IMR-90 (cell line): Measurements from ENCODE around the gene KRT34. TPM values are rescaled to one million over a fixed set of nuclear protein-coding genes. Genes with fewer than 3 reads are reported as not detected.

Source experiments
- ATAC-seq: fragments of 200-7000 bp; cut with Tn5 transposase; 2 replicates; pipeline ENCODE4 v1.9.1; 2020; ENCODE audit warnings: low read depth, mild to moderate bottlenecking, moderate library complexity
- BruUV-seq: library from RNA; stranded (reverse); fragments of 400-500 nt; replicated peaks from 2 replicates; lab custom pipeline; 2021; lab: Mats Ljungman, UMichigan
- CTCF ChIA-PET: fragments of 300-600 bp; formaldehyde crosslinking; extraction: SDS; loops from one replicate; lab custom pipeline; 2021; ENCODE audit warnings: antibody characterized with exemption; lab: Yijun Ruan, JAX
- POLR2A ChIA-PET: fragments of 300-600 bp; sonication (Branson Sonifier 250); formaldehyde crosslinking; loops from one replicate; lab custom pipeline; 2022; ENCODE audit warnings: antibody characterized with exemption; ENCODE audit not compliant: unreplicated experiment; lab: Charles Lee
- DNase-seq: peaks from one replicate; pipeline ENCODE4 v3.0.0; 2013
- H2AFZ ChIP-seq: replicated peaks from 2 replicates; pipeline ENCODE3; 2013; ENCODE audit warnings: low read length, mild to moderate bottlenecking; ENCODE audit not compliant: poor library complexity
- H2AK5ac ChIP-seq: 2 replicates; pipeline ENCODE4 v1.6.1; 2013; ENCODE audit warnings: low read depth, low read length, inconsistent platforms
- H2AK9ac ChIP-seq: replicated peaks from 2 replicates; pipeline ENCODE3; 2013; ENCODE audit warnings: mild to moderate bottlenecking, low read depth, low read length, moderate library complexity; ENCODE audit not compliant: poor library complexity
- H2BK120ac ChIP-seq: 2 replicates; pipeline ENCODE4 v1.6.1; 2013; ENCODE audit warnings: low read depth, low read length, inconsistent platforms
- H2BK15ac ChIP-seq: 3 replicates; pipeline ENCODE4 v1.6.1; 2013; ENCODE audit warnings: low read depth, low read length, inconsistent platforms
- H2BK20ac ChIP-seq: 2 replicates; pipeline ENCODE4 v1.6.1; 2013; ENCODE audit warnings: low read depth, mild to moderate bottlenecking, inconsistent platforms, low read length, moderate library complexity
- H2BK5ac ChIP-seq: 2 replicates; pipeline ENCODE4 v1.6.1; 2013; ENCODE audit warnings: mild to moderate bottlenecking, low read depth, low read length, inconsistent platforms; ENCODE audit not compliant: poor library complexity, severe bottlenecking
- H3K14ac ChIP-seq: replicated peaks from 2 replicates; pipeline ENCODE4 v1.6.1; 2013; ENCODE audit warnings: low read depth, low read length, inconsistent platforms
- H3K18ac ChIP-seq: 2 replicates; pipeline ENCODE4 v1.6.1; 2013; ENCODE audit warnings: low read depth, low read length, control low read depth
- H3K23ac ChIP-seq: 2 replicates; pipeline ENCODE4 v1.6.1; 2013; ENCODE audit warnings: low read depth, low read length, inconsistent platforms
- H3K27ac ChIP-seq: 2 replicates; pipeline ENCODE4 v1.5.1; 2013; ENCODE audit warnings: mild to moderate bottlenecking, control low read depth, low read length; ENCODE audit not compliant: insufficient read depth
- H3K27me3 ChIP-seq: 2 replicates; pipeline ENCODE4 v1.6.1; 2013; ENCODE audit warnings: low read length; ENCODE audit not compliant: control insufficient read depth, insufficient read depth
- H3K36me3 ChIP-seq: 2 replicates; pipeline ENCODE4 v1.6.1; 2013; ENCODE audit warnings: low read length, mixed read lengths; ENCODE audit not compliant: control insufficient read depth, insufficient read depth
- H3K4ac ChIP-seq: 2 replicates; pipeline ENCODE4 v1.6.1; 2013; ENCODE audit warnings: low read depth, low read length, inconsistent platforms
- H3K4me1 ChIP-seq: 2 replicates; pipeline ENCODE4 v1.6.1; 2013; ENCODE audit warnings: low read length, mixed read lengths; ENCODE audit not compliant: control insufficient read depth, insufficient read depth
- H3K4me2 ChIP-seq: 2 replicates; pipeline ENCODE4 v1.6.1; 2013; ENCODE audit warnings: low read depth, mild to moderate bottlenecking, control low read depth, low read length, moderate library complexity
- H3K4me3 ChIP-seq: 2 replicates; pipeline ENCODE4 v1.5.1; 2013; ENCODE audit warnings: low read depth, mild to moderate bottlenecking, control low read depth, low read length, moderate library complexity; ENCODE audit not compliant: insufficient read depth
- H3K56ac ChIP-seq: 2 replicates; pipeline ENCODE4 v1.6.1; 2013; ENCODE audit warnings: low read length, inconsistent platforms; ENCODE audit not compliant: insufficient read depth; ENCODE audit errors: extremely low read depth
- H3K79me1 ChIP-seq, 2 experiments: 2 replicates each; pipeline ENCODE4 v1.6.1; 2013; ENCODE audit warnings: low read length in 2 of 2, inconsistent platforms in 1 of 2, low read depth in 1 of 2
- H3K9ac ChIP-seq: 2 replicates; pipeline ENCODE4 v1.6.1; 2013; ENCODE audit warnings: low read depth, low read length, control low read depth
- H3K9me1 ChIP-seq: 2 replicates; pipeline ENCODE4 v1.6.1; 2013; ENCODE audit warnings: low read length, inconsistent platforms; ENCODE audit not compliant: insufficient read depth
- H3K9me3 ChIP-seq: 2 replicates; pipeline ENCODE4 v1.6.1; 2013; ENCODE audit warnings: low read length; ENCODE audit not compliant: control insufficient read depth, insufficient read depth
- H4K20me1 ChIP-seq: 2 replicates; pipeline ENCODE4 v1.6.1; 2013; ENCODE audit warnings: low read length, inconsistent platforms; ENCODE audit not compliant: insufficient read depth
- H4K5ac ChIP-seq: 2 replicates; pipeline ENCODE4 v1.6.1; 2013; ENCODE audit warnings: mild to moderate bottlenecking, low read depth, low read length, control low read depth
- H4K8ac ChIP-seq, 2 experiments: 2 replicates each; pipeline ENCODE4 v1.6.1; 2013; ENCODE audit warnings: low read depth in 2 of 2, low read length in 2 of 2, control low read depth in 1 of 2, inconsistent platforms in 1 of 2
- H4K91ac ChIP-seq: 2 replicates; pipeline ENCODE4 v1.6.1; 2013; ENCODE audit warnings: low read depth, low read length, inconsistent platforms; ENCODE audit not compliant: insufficient read depth
- BHLHE40 ChIP-seq: fragments of 150-350 bp; IDR thresholded peaks from 2 replicates; pipeline ENCODE4 v1.6.1; 2016; ENCODE audit warnings: mild to moderate bottlenecking, low read depth, low read length
- CEBPB ChIP-seq: IDR thresholded peaks from 2 replicates; pipeline ENCODE4 v1.6.1; 2012; ENCODE audit warnings: low read depth, low read length, improper control_type of control experiment
- CHD1 ChIP-seq: IDR thresholded peaks from 2 replicates; pipeline ENCODE4 v1.6.1; 2012; ENCODE audit warnings: low read depth, low read length, improper control_type of control experiment
- CTCF ChIP-seq: conservative IDR thresholded peaks from 2 replicates; pipeline ENCODE4 v1.5.1; 2012; ENCODE audit warnings: mild to moderate bottlenecking, low read depth, low read length, improper control_type of control experiment
- ELK1 ChIP-seq: fragments of 150-350 bp; IDR thresholded peaks from 2 replicates; pipeline ENCODE4 v1.6.1; 2016; ENCODE audit warnings: low read depth, mild to moderate bottlenecking, low read length, moderate library complexity, borderline replicate concordance
- FOS ChIP-seq: fragments of 150-350 bp; IDR thresholded peaks from 2 replicates; pipeline ENCODE4 v1.6.1; 2016; ENCODE audit warnings: low read depth, low read length
- MAFK ChIP-seq: IDR thresholded peaks from 2 replicates; pipeline ENCODE4 v1.6.1; 2012; ENCODE audit warnings: low read depth, low read length, improper control_type of control experiment
- MAZ ChIP-seq: IDR thresholded peaks from 2 replicates; pipeline ENCODE4 v1.6.1; 2012; ENCODE audit warnings: low read depth, mild to moderate bottlenecking, low read length, improper control_type of control experiment, moderate library complexity, borderline replicate concordance
- NFE2L2 ChIP-seq: fragments of 150-350 bp; IDR thresholded peaks from 2 replicates; pipeline ENCODE4 v1.6.1; 2016; ENCODE audit warnings: low read depth, mild to moderate bottlenecking, low read length
- POLR2A ChIP-seq: IDR thresholded peaks from 2 replicates; pipeline ENCODE4 v1.6.1; 2012; ENCODE audit warnings: mild to moderate bottlenecking, low read depth, low read length
- RAD21 ChIP-seq: IDR thresholded peaks from 2 replicates; pipeline ENCODE4 v1.6.1; 2012; ENCODE audit warnings: low read length, improper control_type of control experiment
- RCOR1 ChIP-seq: IDR thresholded peaks from 2 replicates; pipeline ENCODE4 v1.6.1; 2012; ENCODE audit warnings: mild to moderate bottlenecking, low read length, improper control_type of control experiment; ENCODE audit not compliant: insufficient replicate concordance
- SMC3 ChIP-seq: fragments of 150-350 bp; IDR thresholded peaks from 2 replicates; pipeline ENCODE4 v1.6.1; 2016; ENCODE audit warnings: low read depth, mild to moderate bottlenecking, antibody characterized with exemption, low read length, moderate library complexity
- USF2 ChIP-seq: fragments of 150-350 bp; IDR thresholded peaks from 2 replicates; pipeline ENCODE4 v1.6.1; 2017; ENCODE audit warnings: mild to moderate bottlenecking, antibody characterized with exemption, low read length, low read depth
- WGBS, 2 experiments: methylation state at CpG; one replicate each; pipeline versions ENCODE4 v1.1.5 to v1.1.7; 2013; ENCODE audit warnings: missing lambda C conversion rate in 2 of 2; ENCODE audit not compliant: insufficient read length in 1 of 2; ENCODE audit errors: extremely low coverage in 2 of 2; 5-methylcytosine and 5-hydroxymethylcytosine counted together
- dilution Hi-C: fragments of 300-500 bp; cut with HindIII; formaldehyde crosslinking; loops from one replicate; pipeline ENCODE4 v1.14.3; 2018; ENCODE audit warnings: low sequenced_read_pairs; ENCODE audit not compliant: unreplicated experiment
- in situ Hi-C: fragments of 300-500 bp; cut with MboI; formaldehyde crosslinking; loops from 3 replicates; pipeline ENCODE4 v1.14.3; 2019; ENCODE audit warnings: low sequenced_read_pairs, inconsistent platforms, mixed read lengths
- intact Hi-C: fragments of 100-400 bp; cut with micrococcal nuclease; formaldehyde crosslinking; loops from 2 replicates; pipeline ENCODE4 v1.10.0; 2022
- polyA plus RNA-seq, 3 experiments: library from polyadenylated mRNA; depleted of rRNA; stranded (reverse); fragments of >200 nt; gene quantifications; 2 replicates each; pipeline ENCODE4 v1.2.3, GENCODE V29; 2012; ENCODE audit warnings: low replicate concordance in 1 of 3
- total RNA-seq: library from RNA; depleted of rRNA; stranded (reverse); fragments of >200 nt; gene quantifications from 2 replicates; pipeline ENCODE4 v1.2.3, GENCODE V29; 2012

Gene KRT34
- total and polyA plus RNA-seq, 2 of the 4 experiments (the other 2 are of a cell fraction): 3.4 to 3.6 TPM

- peak overlapping the region; percentile 64 for H2BK120ac ChIP-seq
- peak; percentile 17 for ATAC-seq
- H4K5ac ChIP-seq: no peak overlapping the region; the same call in 1 of the 2 replicates
- peak overlapping the region; percentile 86; the same call in 1 of the 2 replicates for H2BK20ac ChIP-seq
- peak; percentile 59 for DNase-seq
- no peaks in the 10 kb centered on the region for H3K36me3 ChIP-seq
- H4K8ac ChIP-seq: no peak overlapping the region; a peak in 1 of 4 replicates
- H2AK9ac ChIP-seq: no peak overlapping the region
- H3K23ac ChIP-seq: no peak overlapping the region
- H3K9me1 ChIP-seq: peaks cover 4% of the 10 kb centered on the region
- BruUV-seq: no TSS peak
- ChIA-PET POLR2A (no interaction called here), CTCF (no interaction called here)
- no peaks in the 10 kb centered on the region for H4K20me1 ChIP-seq
- peak overlapping the region; percentile 87 for H2BK5ac ChIP-seq
- H3K27me3 ChIP-seq: no peaks in the 10 kb centered on the region
- H2AFZ ChIP-seq: peak overlapping the region; percentile 79
- no peaks in the 10 kb centered on the region for H3K79me1 ChIP-seq
- H3K9ac ChIP-seq: no peak overlapping the region
- H3K4ac ChIP-seq: peak overlapping the region; percentile 46; the same call in 1 of the 2 replicates
- H3K4me2 ChIP-seq: no peak overlapping the region
- H3K4me3 ChIP-seq: no peak overlapping the region
- WGBS, 2 experiments: 92% methylated on average over 2 of the region's 5 CpGs; no CpG with 5 or more reads in 1 of the 2 experiments
- no peak overlapping the region for H3K56ac ChIP-seq
- H3K18ac ChIP-seq: peak overlapping the region; percentile 34; the same call in 1 of the 2 replicates
- peaks cover 2% of the 10 kb centered on the region; the same call in 1 of the 2 replicates for H3K4me1 ChIP-seq
- H2BK15ac ChIP-seq: 0 out of 3 replicates have a peak overlapping the region, but pooled peaks have one; percentile 23
- dilution Hi-C loops: no loop called here
- H3K14ac ChIP-seq: peak overlapping the region; percentile 7; the same call in 1 of the 2 replicates
- peaks cover 5% of the 10 kb centered on the region for H3K9me3 ChIP-seq
- no peak overlapping the region; the same call in 1 of the 2 replicates for H3K27ac ChIP-seq
- peak overlapping the region; percentile 42; the same call in 1 of the 2 replicates for H4K91ac ChIP-seq
- in situ Hi-C loops: no loop called here
- H2AK5ac ChIP-seq: peak overlapping the region; percentile 74; the same call in 1 of the 2 replicates
- intact Hi-C loops: no loop called here
- TF ChIP-seq RCOR1 (no peak), MAZ (no peak), CEBPB (peak; percentile 37; the same call in 1 of the 2 replicates), ELK1 (no peak), MAFK (no peak), RAD21 (no peak), SMC3 (no peak), CHD1 (no peak), BHLHE40 (no peak), CTCF (no peak), USF2 (no peak), FOS (peak; percentile 47), POLR2A (no peak), NFE2L2 (no peak)
Measured at GRCh38 chr17:41360296-41360995, 21.7 kb downstream of the KRT34 start.
